Stimulated activated CD4-positive, alpha-beta T cell treated with anti-CD3 and anti-CD28 coated beads, Interleukin-2, amount 100 ng/mL, for 4 hours (primary cell): ENCODE measurements around the gene WDR5.

ENCODE experiments used
- DNase-seq: peaks from one replicate; pipeline ENCODE4 v3.0.0-alpha.2; 2020; ENCODE audit warnings: low read depth

The WDR5 gene

GRCh38 chr9:134159566-134160245 lies 23.8 kb downstream of the WDR5 start:
- DNase-seq: no peak

GRCh38 chr9:134161647-134162046 lies 25.8 kb downstream of the WDR5 start:
- DNase-seq: no peak

- DNase-seq: no peak
Measured at GRCh38 chr9:134162212-134162775, 26.4 kb downstream of the WDR5 start.

- DNase-seq: no peak
Measured at GRCh38 chr9:134162926-134163370, 27.1 kb downstream of the WDR5 start.

- peak; percentile 55 for DNase-seq
Measured at GRCh38 chr9:134163371-134164196, 27.7 kb downstream of the WDR5 start.

- DNase-seq: no peak
Measured at GRCh38 chr9:134164879-134165278, 29.0 kb downstream of the WDR5 start.

- DNase-seq: peak; percentile 18
Measured at GRCh38 chr9:134165357-134166315, 29.8 kb downstream of the WDR5 start.

GRCh38 chr9:134166374-134166773 lies 30.5 kb downstream of the WDR5 start:
- DNase-seq: no peak

GRCh38 chr9:134167530-134167931 lies 31.6 kb downstream of the WDR5 start:
- DNase-seq: no peak

- no peak for DNase-seq
Measured at GRCh38 chr9:134168757-134169550, 33.1 kb downstream of the WDR5 start.

GRCh38 chr9:134169724-134170401 lies 34.0 kb downstream of the WDR5 start:
- no peak for DNase-seq

GRCh38 chr9:134170532-134171315 lies 34.8 kb downstream of the WDR5 start:
- DNase-seq: no peak

- DNase-seq: no peak
Measured at GRCh38 chr9:134171316-134172197, 35.7 kb downstream of the WDR5 start.

GRCh38 chr9:134172198-134173126 lies 36.6 kb downstream of the WDR5 start:
- DNase-seq: no peak

- no peak for DNase-seq
Measured at GRCh38 chr9:134173127-134174072, 37.5 kb downstream of the WDR5 start.

GRCh38 chr9:134174073-134174449 lies 38.2 kb downstream of the WDR5 start:
- DNase-seq: no peak
